Panc1 (cell line): ENCODE data around the gene GKN1. TPM values are rescaled to one million over a fixed set of nuclear protein-coding genes. Genes with fewer than 3 reads are reported as not detected.

Experiments
- ATAC-seq: fragments of 200-7000 bp; cut with Tn5 transposase; 2 replicates; pipeline ENCODE4 v1.9.1; 2020; ENCODE audit warnings: mild to moderate bottlenecking, moderate library complexity
- BruUV-seq: library from RNA; stranded (reverse); fragments of 400-500 nt; replicated peaks from 2 replicates; lab custom pipeline; 2021; lab: Mats Ljungman, UMichigan
- CTCF ChIA-PET: fragments of 300-600 bp; sonication (Branson Sonifier 250); formaldehyde crosslinking; loops from one replicate; lab custom pipeline; 2022; ENCODE audit warnings: antibody characterized with exemption; lab: Charles Lee
- POLR2A ChIA-PET: fragments of 300-600 bp; sonication (Branson Sonifier 250); formaldehyde crosslinking; loops from one replicate; lab custom pipeline; 2022; ENCODE audit warnings: antibody characterized with exemption; lab: Charles Lee
- DNase-seq: peaks from one replicate; pipeline ENCODE4 v3.0.0-alpha.2; 2010; ENCODE audit warnings: low read depth, low spot score
- H3K27ac ChIP-seq: 2 replicates; pipeline ENCODE4 v1.5.1; 2011; ENCODE audit warnings: mild to moderate bottlenecking, low read length, inconsistent platforms
- H3K27me3 ChIP-seq: fragments of 200-500 bp; sonication (Bioruptor generic); 2 replicates; pipeline ENCODE4 v1.6.0; 2014; ENCODE audit warnings: low read length, inconsistent platforms; ENCODE audit not compliant: control insufficient read depth, insufficient read depth
- H3K36me3 ChIP-seq: fragments of 200-500 bp; sonication (Bioruptor generic); 2 replicates; pipeline ENCODE4 v1.5.1; 2014; ENCODE audit warnings: inconsistent platforms, mild to moderate bottlenecking, low read length, moderate library complexity; ENCODE audit not compliant: control insufficient read depth, insufficient read depth
- H3K4me1 ChIP-seq: 2 replicates; pipeline ENCODE4 v1.5.1; 2011; ENCODE audit warnings: inconsistent platforms, mild to moderate bottlenecking, low read length, moderate library complexity; ENCODE audit not compliant: control insufficient read depth, insufficient read depth
- H3K4me3 ChIP-seq, 2 experiments: 2 replicates each; pipeline ENCODE4 v1.5.1; 2011 to 2012; ENCODE audit warnings: low read depth in 2 of 2, low read length in 2 of 2, mild to moderate bottlenecking in 2 of 2, inconsistent platforms in 1 of 2, moderate library complexity in 1 of 2
- H3K9me3 ChIP-seq: fragments of 200-500 bp; sonication (Bioruptor generic); 2 replicates; pipeline ENCODE4 v1.5.1; 2014; ENCODE audit warnings: low read depth, mild to moderate bottlenecking, inconsistent platforms, low read length, moderate library complexity; ENCODE audit not compliant: control insufficient read depth, insufficient read depth
- CTCF ChIP-seq: fragments of 450-650 bp; IDR thresholded peaks from 2 replicates; pipeline ENCODE4 v1.5.1; 2017; ENCODE audit warnings: mild to moderate bottlenecking
- POLR2AphosphoS5 ChIP-seq: IDR thresholded peaks from 2 replicates; pipeline ENCODE4 v1.6.1; 2012; ENCODE audit warnings: mild to moderate bottlenecking, low read depth, low read length, moderate library complexity
- REST ChIP-seq, 2 experiments: IDR thresholded peaks; 2 replicates each; pipeline ENCODE4 v1.6.1; 2011 to 2012; ENCODE audit warnings: low read depth in 2 of 2, control low read depth in 1 of 2, low read length in 1 of 2, mild to moderate bottlenecking in 1 of 2, moderate library complexity in 1 of 2; ENCODE audit not compliant: insufficient read depth in 1 of 2
- SIN3A ChIP-seq: IDR thresholded peaks from 2 replicates; pipeline ENCODE4 v1.6.1; 2012; ENCODE audit warnings: low read depth, mild to moderate bottlenecking, low read length, moderate library complexity, borderline replicate concordance; ENCODE audit not compliant: insufficient read depth
- TCF7L2 ChIP-seq: IDR thresholded peaks from 2 replicates; pipeline ENCODE4 v1.6.1; 2011; ENCODE audit warnings: mild to moderate bottlenecking, low read depth, low read length, inconsistent platforms
- in situ Hi-C: cut with HindIII; loops from 2 replicates; pipeline ENCODE4 v1.10.0; 2016; ENCODE audit warnings: low sequenced_read_pairs, low pct_unique_long_range_greater_than_20kb
- intact Hi-C: fragments of 100-400 bp; cut with micrococcal nuclease; formaldehyde crosslinking; loops from one replicate; pipeline ENCODE4 v1.10.0; 2022; ENCODE audit not compliant: unreplicated experiment
- total RNA-seq: library from RNA; stranded (reverse); gene quantifications from one replicate; pipeline ENCODE4 v1.2.1, GENCODE V29; 2021; ENCODE audit not compliant: unreplicated experiment

GKN1 gene
- total RNA-seq, 1 experiment from 2014 or later, result not detected

GRCh38 chr2:68989035-68989434, 14.6 kb downstream of the GKN1 start:
- no peaks in the 10 kb centered on the region for H3K4me1 ChIP-seq
- no TSS peak for BruUV-seq
- no peak for ATAC-seq
- intact Hi-C loops, result no loop called here
- CTCF ChIA-PET, result no interaction called here
- no peaks in the 10 kb centered on the region for H3K36me3 ChIP-seq
- H3K27ac ChIP-seq, result no peak overlapping the region
- POLR2A ChIA-PET, result no interaction called here
- H3K4me3 ChIP-seq, result no peak overlapping the region
- H3K27me3 ChIP-seq, result no peaks in the 10 kb centered on the region
- DNase-seq, result no peak
- in situ Hi-C loops, result no loop called here
- H3K9me3 ChIP-seq, result no peaks in the 10 kb centered on the region
- TF ChIP-seq REST (IDR thresholded peaks at IDR 0.05; ENCODE audit: insufficient read depth in 1 of 2, low read depth in 2 of 2, low read length in 1 of 2) (no peak), TCF7L2 (no peak), SIN3A (no peak), POLR2AphosphoS5 (no peak), CTCF (no peak)

GRCh38 chr2:68992341-68992740, 17.9 kb downstream of the GKN1 start:
- no peak for TF ChIP-seq POLR2AphosphoS5
- no peak for TF ChIP-seq SIN3A
- TF ChIP-seq TCF7L2, result no peak
- no peak for TF ChIP-seq REST (IDR thresholded peaks at IDR 0.05; ENCODE audit: insufficient read depth in 1 of 2, low read depth in 2 of 2, low read length in 1 of 2)
- TF ChIP-seq CTCF, result no peak
- Histone ChIP-seq H3K4me3 (no peak overlapping the region), H3K27ac (no peak overlapping the region), H3K27me3 (no peaks in the 10 kb centered on the region), H3K9me3 (no peaks in the 10 kb centered on the region), H3K4me1 (no peaks in the 10 kb centered on the region), H3K36me3 (no peaks in the 10 kb centered on the region)
- DNase-seq (no peak), ATAC-seq (no peak)
- BruUV-seq, result no TSS peak
- POLR2A ChIA-PET, result no interaction called here
- CTCF ChIA-PET, result no interaction called here
- in situ Hi-C loops, result no loop called here
- intact Hi-C loops, result no loop called here
